GM23338 (cell line): ENCODE measurements around the gene SVIL. TPM values are rescaled to one million over a fixed set of nuclear protein-coding genes. Genes with fewer than 3 reads are reported as not detected.

ENCODE experiments used
- ATAC-seq: fragments of 200-7000 bp; cut with Tn5 transposase; 3 replicates; pipeline ENCODE4 v1.9.1; 2020
- DNase-seq: peaks from one replicate; pipeline ENCODE4 v3.0.0-alpha.2; 2015; ENCODE audit warnings: low spot score
- H2AFZ ChIP-seq: fragments of 200-600 bp; sonication (generic); 2 replicates; pipeline ENCODE4 v1.8.0; 2016; ENCODE audit warnings: antibody characterized with exemption, mild to moderate bottlenecking, moderate library complexity
- H3F3A ChIP-seq: fragments of 200-600 bp; sonication (generic); replicated peaks from 2 replicates; pipeline ENCODE4 v1.8.0; 2017; ENCODE audit warnings: antibody characterized with exemption, mixed run types, low read depth
- H3K27ac ChIP-seq: fragments of 200-600 bp; sonication (generic); 2 replicates; pipeline ENCODE4 v1.6.1; 2016; ENCODE audit warnings: low read depth
- H3K27me3 ChIP-seq: fragments of 200-600 bp; sonication (generic); 2 replicates; pipeline ENCODE4 v1.8.0; 2016; ENCODE audit warnings: mild to moderate bottlenecking, mixed run types, moderate library complexity; ENCODE audit not compliant: insufficient read depth
- H3K36me3 ChIP-seq: fragments of 200-600 bp; sonication (generic); 2 replicates; pipeline ENCODE4 v1.8.0; 2016; ENCODE audit warnings: mild to moderate bottlenecking; ENCODE audit not compliant: insufficient read depth
- H3K4me1 ChIP-seq: fragments of 200-600 bp; sonication (generic); 2 replicates; pipeline ENCODE4 v1.8.0; 2016; ENCODE audit warnings: mild to moderate bottlenecking, moderate library complexity; ENCODE audit not compliant: insufficient read depth
- H3K4me2 ChIP-seq: fragments of 200-600 bp; sonication (generic); 2 replicates; pipeline ENCODE4 v1.7.1; 2017; ENCODE audit warnings: mixed run types
- H3K4me3 ChIP-seq: fragments of 200-600 bp; sonication (generic); 2 replicates; pipeline ENCODE4 v1.6.1; 2016; ENCODE audit warnings: mixed run types
- H3K79me2 ChIP-seq: fragments of 200-600 bp; sonication (generic); replicated peaks from 2 replicates; pipeline ENCODE4 v1.8.0; 2017; ENCODE audit warnings: mild to moderate bottlenecking; ENCODE audit not compliant: insufficient read depth
- H3K9me2 ChIP-seq: fragments of 200-600 bp; sonication (generic); 2 replicates; pipeline ENCODE4 v1.8.0; 2017; ENCODE audit not compliant: insufficient read depth
- H4K20me1 ChIP-seq: fragments of 200-600 bp; sonication (generic); replicated peaks from 2 replicates; pipeline ENCODE4 v1.8.0; 2017; ENCODE audit warnings: mild to moderate bottlenecking; ENCODE audit not compliant: insufficient read depth
- H3K27ac Mint-ChIP-seq: 2 replicates; pipeline ENCODE4 v1.8.0; 2020; ENCODE audit warnings: inconsistent platforms, mild to moderate bottlenecking, moderate library complexity, mixed read lengths
- H3K27me3 Mint-ChIP-seq: 3 replicates; pipeline ENCODE4 v1.8.0; 2022; ENCODE audit warnings: low read depth, mild to moderate bottlenecking, moderate library complexity, mixed read lengths, inconsistent platforms; ENCODE audit not compliant: insufficient read depth, poor library complexity
- H3K36me3 Mint-ChIP-seq: 3 replicates; pipeline ENCODE4 v1.8.0; 2021; ENCODE audit warnings: low read depth, mild to moderate bottlenecking, inconsistent platforms, moderate library complexity, mixed read lengths
- H3K4me1 Mint-ChIP-seq: 3 replicates; pipeline ENCODE4 v1.8.0; 2020; ENCODE audit warnings: mild to moderate bottlenecking, inconsistent platforms, mixed read lengths
- H3K4me3 Mint-ChIP-seq: 3 replicates; pipeline ENCODE4 v1.8.0; 2021; ENCODE audit warnings: moderate library complexity, mild to moderate bottlenecking, inconsistent platforms, mixed read lengths
- H3K9me3 Mint-ChIP-seq: 3 replicates; pipeline ENCODE4 v1.8.0; 2020; ENCODE audit warnings: moderate library complexity, mild to moderate bottlenecking, inconsistent platforms, mixed read lengths
- EZH2phosphoT487 ChIP-seq: fragments of 200-600 bp; sonication (generic); IDR thresholded peaks from one replicate; pipeline ENCODE4 v1.8.1; 2018; ENCODE audit warnings: antibody characterized with exemption; ENCODE audit not compliant: unreplicated experiment
- JUNB ChIP-seq: IDR thresholded peaks from one replicate; pipeline ENCODE4 v1.6.1; 2016; ENCODE audit warnings: antibody characterized with exemption; ENCODE audit not compliant: unreplicated experiment
- NANOG ChIP-seq: IDR thresholded peaks from 2 replicates; pipeline ENCODE4 v1.6.1; 2016; ENCODE audit warnings: antibody characterized with exemption, borderline replicate concordance
- polyA plus RNA-seq: library from polyadenylated mRNA; unstranded; fragments of >200 nt; fragmentation: Nextera tagmentation; extraction: Ambion mirVana; gene quantifications from 2 replicates; pipeline ENCODE4 v1.2.1, GENCODE V29; 2016
- total RNA-seq: library from RNA; depleted of rRNA; stranded (reverse); fragments of >200 nt; shearing (Covaris generic); gene quantifications from 2 replicates; pipeline ENCODE4 v1.2.3, GENCODE V29; 2014
- TF ChIP-seq, protein P1 (sequence below), 2 experiments: fragments of 200-600 bp in 1 of 2; sonication (generic) in 1 of 2; conservative IDR thresholded peaks; 2 replicates each; pipeline versions ENCODE4 v1.5.1 to v1.6.1; 2016 to 2017; ENCODE audit warnings: antibody characterized with exemption in 2 of 2, low read depth in 2 of 2, mild to moderate bottlenecking in 2 of 2, moderate library complexity in 1 of 2
- TF ChIP-seq, protein P2 (sequence below): IDR thresholded peaks from one replicate; pipeline ENCODE4 v1.6.1; 2018; ENCODE audit warnings: antibody characterized with exemption; ENCODE audit not compliant: unreplicated experiment

SVIL gene
- total and polyA plus RNA-seq, 2 experiments from 2014 or later, result 8.8 to 34.9 TPM

DNA sequence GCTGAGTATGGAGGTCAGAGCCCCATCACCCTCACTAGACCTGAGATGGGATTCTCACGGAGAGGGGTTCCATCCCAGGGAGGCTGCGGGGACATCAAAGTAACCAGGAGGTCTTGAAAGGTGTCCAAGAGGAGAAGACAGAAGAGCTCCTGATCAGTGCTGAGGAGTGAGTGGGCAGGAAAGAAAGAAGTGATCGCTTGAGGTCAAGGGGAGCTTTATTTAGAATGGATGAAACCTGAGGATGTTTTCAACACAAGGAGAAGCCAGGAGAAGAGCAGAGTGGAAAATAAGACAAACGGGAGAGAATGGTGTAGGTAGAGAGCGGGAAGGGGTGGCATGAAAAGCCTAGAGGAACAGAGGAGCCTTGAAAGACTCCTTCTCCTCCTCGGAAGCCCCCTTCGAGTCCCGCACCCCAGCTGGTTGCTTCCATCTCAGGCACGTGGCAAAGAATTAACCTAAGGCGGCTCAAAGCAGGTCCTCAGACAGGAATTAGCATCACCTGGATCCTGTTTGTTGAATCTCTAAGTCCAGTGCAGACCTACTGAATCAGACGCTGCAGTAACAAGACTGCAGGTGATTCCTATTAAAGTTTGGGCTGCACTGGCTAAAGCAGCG, 5.8 kb downstream of the SVIL start:
- Histone ChIP-seq H3K36me3 (no peaks in the 10 kb centered on the region), H3F3A (no peaks in the 10 kb centered on the region), H2AFZ (no peak overlapping the region), H3K9me2 (no peaks in the 10 kb centered on the region), H4K20me1 (no peaks in the 10 kb centered on the region), H3K4me2 (no peak overlapping the region), H3K27ac (no peak overlapping the region), H3K4me3 (no peak overlapping the region), H3K79me2 (no peaks in the 10 kb centered on the region), H3K27me3 (no peaks in the 10 kb centered on the region), H3K4me1 (peaks cover 9% of the 10 kb centered on the region)
- ATAC-seq, result no peak
- Mint-ChIP-seq H3K27ac (no peak overlapping the region), H3K36me3 (peaks cover 3% of the 10 kb centered on the region; the same call in 2 of the 3 replicates), H3K9me3 (no peaks in the 10 kb centered on the region), H3K27me3 (peaks cover 3% of the 10 kb centered on the region), H3K4me1 (peaks cover 20% of the 10 kb centered on the region), H3K4me3 (no peak overlapping the region)
- no peak for DNase-seq
- TF ChIP-seq, protein P1, sequence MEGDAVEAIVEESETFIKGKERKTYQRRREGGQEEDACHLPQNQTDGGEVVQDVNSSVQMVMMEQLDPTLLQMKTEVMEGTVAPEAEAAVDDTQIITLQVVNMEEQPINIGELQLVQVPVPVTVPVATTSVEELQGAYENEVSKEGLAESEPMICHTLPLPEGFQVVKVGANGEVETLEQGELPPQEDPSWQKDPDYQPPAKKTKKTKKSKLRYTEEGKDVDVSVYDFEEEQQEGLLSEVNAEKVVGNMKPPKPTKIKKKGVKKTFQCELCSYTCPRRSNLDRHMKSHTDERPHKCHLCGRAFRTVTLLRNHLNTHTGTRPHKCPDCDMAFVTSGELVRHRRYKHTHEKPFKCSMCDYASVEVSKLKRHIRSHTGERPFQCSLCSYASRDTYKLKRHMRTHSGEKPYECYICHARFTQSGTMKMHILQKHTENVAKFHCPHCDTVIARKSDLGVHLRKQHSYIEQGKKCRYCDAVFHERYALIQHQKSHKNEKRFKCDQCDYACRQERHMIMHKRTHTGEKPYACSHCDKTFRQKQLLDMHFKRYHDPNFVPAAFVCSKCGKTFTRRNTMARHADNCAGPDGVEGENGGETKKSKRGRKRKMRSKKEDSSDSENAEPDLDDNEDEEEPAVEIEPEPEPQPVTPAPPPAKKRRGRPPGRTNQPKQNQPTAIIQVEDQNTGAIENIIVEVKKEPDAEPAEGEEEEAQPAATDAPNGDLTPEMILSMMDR (conservative IDR thresholded peaks at IDR 0.05; ENCODE audit: low read depth in 2 of 2), result no peak
- TF ChIP-seq, protein P2, sequence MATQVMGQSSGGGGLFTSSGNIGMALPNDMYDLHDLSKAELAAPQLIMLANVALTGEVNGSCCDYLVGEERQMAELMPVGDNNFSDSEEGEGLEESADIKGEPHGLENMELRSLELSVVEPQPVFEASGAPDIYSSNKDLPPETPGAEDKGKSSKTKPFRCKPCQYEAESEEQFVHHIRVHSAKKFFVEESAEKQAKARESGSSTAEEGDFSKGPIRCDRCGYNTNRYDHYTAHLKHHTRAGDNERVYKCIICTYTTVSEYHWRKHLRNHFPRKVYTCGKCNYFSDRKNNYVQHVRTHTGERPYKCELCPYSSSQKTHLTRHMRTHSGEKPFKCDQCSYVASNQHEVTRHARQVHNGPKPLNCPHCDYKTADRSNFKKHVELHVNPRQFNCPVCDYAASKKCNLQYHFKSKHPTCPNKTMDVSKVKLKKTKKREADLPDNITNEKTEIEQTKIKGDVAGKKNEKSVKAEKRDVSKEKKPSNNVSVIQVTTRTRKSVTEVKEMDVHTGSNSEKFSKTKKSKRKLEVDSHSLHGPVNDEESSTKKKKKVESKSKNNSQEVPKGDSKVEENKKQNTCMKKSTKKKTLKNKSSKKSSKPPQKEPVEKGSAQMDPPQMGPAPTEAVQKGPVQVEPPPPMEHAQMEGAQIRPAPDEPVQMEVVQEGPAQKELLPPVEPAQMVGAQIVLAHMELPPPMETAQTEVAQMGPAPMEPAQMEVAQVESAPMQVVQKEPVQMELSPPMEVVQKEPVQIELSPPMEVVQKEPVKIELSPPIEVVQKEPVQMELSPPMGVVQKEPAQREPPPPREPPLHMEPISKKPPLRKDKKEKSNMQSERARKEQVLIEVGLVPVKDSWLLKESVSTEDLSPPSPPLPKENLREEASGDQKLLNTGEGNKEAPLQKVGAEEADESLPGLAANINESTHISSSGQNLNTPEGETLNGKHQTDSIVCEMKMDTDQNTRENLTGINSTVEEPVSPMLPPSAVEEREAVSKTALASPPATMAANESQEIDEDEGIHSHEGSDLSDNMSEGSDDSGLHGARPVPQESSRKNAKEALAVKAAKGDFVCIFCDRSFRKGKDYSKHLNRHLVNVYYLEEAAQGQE, result no peak
- TF ChIP-seq NANOG, result no peak
- no peak for TF ChIP-seq EZH2phosphoT487
- TF ChIP-seq JUNB, result no peak

DNA sequence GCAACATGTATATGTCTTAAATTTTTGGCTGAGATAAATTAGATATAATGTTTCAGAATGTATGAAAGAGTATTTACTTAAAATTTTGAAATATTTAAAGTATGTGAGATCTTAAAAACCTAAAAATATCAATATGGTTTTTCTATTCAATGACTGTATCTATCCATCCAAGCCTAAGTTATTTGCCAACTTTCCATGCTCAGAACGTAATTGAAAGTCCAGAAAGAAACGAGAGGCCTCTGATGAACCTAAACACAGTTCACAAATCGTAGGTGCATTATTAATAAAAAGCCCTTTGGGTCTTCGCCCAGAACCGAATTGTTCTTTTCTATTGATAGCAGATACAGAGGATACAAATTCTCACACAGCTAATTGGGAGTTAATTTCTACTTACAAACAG, 6.5 kb downstream of the SVIL start:
- Histone ChIP-seq H3K4me3 (no peak overlapping the region), H3K27ac (no peak overlapping the region), H2AFZ (no peak overlapping the region), H3K9me2 (no peaks in the 10 kb centered on the region), H3F3A (no peaks in the 10 kb centered on the region), H3K4me1 (peaks cover 2% of the 10 kb centered on the region; the same call in 1 of the 2 replicates), H4K20me1 (no peaks in the 10 kb centered on the region), H3K4me2 (no peak overlapping the region), H3K36me3 (no peaks in the 10 kb centered on the region), H3K27me3 (no peaks in the 10 kb centered on the region), H3K79me2 (no peaks in the 10 kb centered on the region)
- peaks cover 3% of the 10 kb centered on the region; the same call in 2 of the 3 replicates for H3K36me3 Mint-ChIP-seq
- DNase-seq, result no peak
- H3K9me3 Mint-ChIP-seq, result no peaks in the 10 kb centered on the region
- H3K27ac Mint-ChIP-seq, result no peak overlapping the region
- no peak for ATAC-seq
- H3K4me1 Mint-ChIP-seq, result peaks cover 15% of the 10 kb centered on the region
- TF ChIP-seq, protein P1 (conservative IDR thresholded peaks at IDR 0.05; ENCODE audit: low read depth in 2 of 2), result no peak
- H3K4me3 Mint-ChIP-seq, result no peak overlapping the region
- H3K27me3 Mint-ChIP-seq, result peaks cover 3% of the 10 kb centered on the region
